Activated T-cell treated with anti-CD3 and anti-CD28 coated beads, Interleukin-2, amount 50 U/mL, for 72 hours (primary cell): ENCODE measurements around the gene IFNE. TPM values are rescaled to one million over a fixed set of nuclear protein-coding genes. Genes with fewer than 3 reads are reported as not detected.

Source experiments
- ATAC-seq, 2 donors: fragments of 150-1000 bp; cut with Tn5 transposase; replicated peaks in 1 of 2; 2 replicates each; pipeline ENCODE4 v1.10.0; 2021; ENCODE audit warnings: moderate library complexity in 2 of 2, mild to moderate bottlenecking in 1 of 2
- DNase-seq, 2 donors: peaks; one replicate each; pipeline ENCODE4 v3.0.0; 2021 to 2022; ENCODE audit warnings: mixed read lengths in 1 of 2
- H3K27ac Mint-ChIP-seq: one replicate; pipeline ENCODE4 v1.8.0; 2022; ENCODE audit warnings: mild to moderate bottlenecking, moderate library complexity, mixed read lengths
- H3K27me3 Mint-ChIP-seq: one replicate; pipeline ENCODE4 v1.8.0; 2022; ENCODE audit warnings: low read depth, mixed read lengths
- H3K36me3 Mint-ChIP-seq, 2 donors: one replicate each; pipeline ENCODE4 v1.8.0; 2022; ENCODE audit warnings: mixed read lengths in 2 of 2, mild to moderate bottlenecking in 1 of 2; ENCODE audit not compliant: insufficient read depth in 2 of 2
- H3K4me1 Mint-ChIP-seq: one replicate; pipeline ENCODE4 v1.8.0; 2022; ENCODE audit warnings: low read depth, mixed read lengths
- H3K4me3 Mint-ChIP-seq, 2 donors: one replicate each; pipeline ENCODE4 v1.8.0; 2022; ENCODE audit warnings: mild to moderate bottlenecking in 2 of 2, mixed read lengths in 2 of 2, moderate library complexity in 2 of 2
- H3K9me3 Mint-ChIP-seq, 2 donors: one replicate each; pipeline ENCODE4 v1.8.0; 2022; ENCODE audit warnings: mixed read lengths in 2 of 2
- total RNA-seq, 2 donors: library from RNA; stranded (reverse); gene quantifications; one replicate each; pipeline ENCODE4 v1.2.3, GENCODE V29; 2022

Gene IFNE
- total RNA-seq, 2 donors from 2014 or later, result not detected

DNA sequence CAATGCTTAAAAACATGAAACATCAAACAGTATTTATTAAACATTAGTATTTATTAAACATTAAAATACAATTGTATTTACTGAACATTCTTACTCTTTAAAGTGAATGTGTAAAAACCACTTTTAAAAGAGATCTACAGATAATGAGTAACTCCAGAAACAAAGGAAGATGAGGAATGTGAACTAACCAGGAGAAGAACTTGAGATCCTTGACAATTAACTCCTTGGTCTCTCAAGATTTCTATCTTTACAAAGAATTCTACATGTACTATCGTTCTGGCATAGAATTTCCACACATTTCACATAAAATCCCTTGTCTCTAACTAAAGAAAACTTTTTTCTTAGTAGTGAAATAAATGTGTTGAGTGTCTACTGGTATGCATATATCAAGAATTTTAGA lies 28.7 kb upstream of the IFNE start:
- ATAC-seq, result no peak
- H3K4me1 Mint-ChIP-seq, result no peaks in the 10 kb centered on the region
- H3K36me3 Mint-ChIP-seq, result no peaks in the 10 kb centered on the region
- H3K4me3 Mint-ChIP-seq, result no peak overlapping the region
- H3K9me3 Mint-ChIP-seq, result no peaks in the 10 kb centered on the region
- H3K27ac Mint-ChIP-seq, result no peak overlapping the region
- H3K27me3 Mint-ChIP-seq, result no peaks in the 10 kb centered on the region
- DNase-seq, result no peak

DNA sequence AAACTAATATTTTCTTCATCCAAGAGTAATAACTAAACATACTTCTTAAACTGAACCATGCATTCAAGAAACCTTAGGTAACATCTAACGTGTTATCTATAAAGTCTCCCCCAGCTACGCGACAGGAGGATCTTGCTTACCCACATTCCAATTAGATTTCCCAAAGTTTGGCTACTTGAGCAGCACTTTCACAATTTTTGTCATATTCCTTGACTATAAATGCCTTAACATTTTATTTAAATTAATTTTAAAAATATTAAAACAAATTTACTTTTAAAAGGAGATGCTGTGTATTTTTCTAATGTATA lies 25.3 kb upstream of the IFNE start:
- DNase-seq (no peak), ATAC-seq (no peak)
- no peak overlapping the region for H3K27ac Mint-ChIP-seq
- H3K27me3 Mint-ChIP-seq, result no peaks in the 10 kb centered on the region
- H3K9me3 Mint-ChIP-seq, result no peaks in the 10 kb centered on the region
- no peak overlapping the region for H3K4me3 Mint-ChIP-seq
- no peaks in the 10 kb centered on the region for H3K4me1 Mint-ChIP-seq
- H3K36me3 Mint-ChIP-seq, result no peaks in the 10 kb centered on the region

DNA sequence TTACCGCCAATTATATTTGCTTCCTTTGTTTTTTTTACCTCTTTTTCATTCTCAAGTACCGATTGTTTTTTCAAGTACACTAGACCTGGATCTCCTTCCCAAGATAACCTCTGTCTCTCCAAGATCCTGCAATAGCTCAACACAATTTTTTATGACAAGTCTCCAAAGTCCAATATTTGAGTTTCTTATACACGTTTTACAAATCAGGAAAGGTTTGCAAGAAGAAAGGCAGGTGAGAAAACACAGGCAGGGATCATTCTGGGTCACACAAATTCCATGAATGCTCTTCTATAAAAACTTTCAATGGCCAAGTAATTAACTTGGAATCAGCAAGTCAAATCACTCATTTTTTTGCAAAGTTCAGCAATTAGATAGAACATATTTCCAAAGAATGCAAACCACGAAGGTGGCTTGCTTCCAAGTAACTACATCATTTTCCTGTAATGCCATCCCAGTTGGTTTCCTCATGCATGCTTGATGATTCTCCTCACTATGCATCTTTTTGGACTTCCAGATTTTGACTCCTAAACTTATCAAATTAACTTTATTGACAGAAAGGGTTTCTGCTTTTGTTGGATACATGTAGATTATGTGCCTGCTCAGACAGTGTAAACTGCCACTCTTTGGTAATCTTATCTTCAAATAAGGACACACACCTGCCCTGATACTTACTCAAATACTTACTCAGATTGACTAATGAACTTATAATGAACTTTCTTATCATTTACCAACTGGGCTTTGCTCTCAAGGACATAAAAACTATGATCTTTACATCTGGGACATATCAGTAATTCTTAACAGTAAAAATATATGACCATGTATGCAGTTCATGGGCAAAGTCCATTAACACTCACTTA lies 24.7 kb upstream of the IFNE start:
- DNase-seq (no peak), ATAC-seq (no peak)
- Mint-ChIP-seq H3K4me3 (no peak overlapping the region), H3K27me3 (no peaks in the 10 kb centered on the region), H3K9me3 (no peaks in the 10 kb centered on the region), H3K27ac (no peak overlapping the region), H3K36me3 (no peaks in the 10 kb centered on the region), H3K4me1 (no peaks in the 10 kb centered on the region)

DNA sequence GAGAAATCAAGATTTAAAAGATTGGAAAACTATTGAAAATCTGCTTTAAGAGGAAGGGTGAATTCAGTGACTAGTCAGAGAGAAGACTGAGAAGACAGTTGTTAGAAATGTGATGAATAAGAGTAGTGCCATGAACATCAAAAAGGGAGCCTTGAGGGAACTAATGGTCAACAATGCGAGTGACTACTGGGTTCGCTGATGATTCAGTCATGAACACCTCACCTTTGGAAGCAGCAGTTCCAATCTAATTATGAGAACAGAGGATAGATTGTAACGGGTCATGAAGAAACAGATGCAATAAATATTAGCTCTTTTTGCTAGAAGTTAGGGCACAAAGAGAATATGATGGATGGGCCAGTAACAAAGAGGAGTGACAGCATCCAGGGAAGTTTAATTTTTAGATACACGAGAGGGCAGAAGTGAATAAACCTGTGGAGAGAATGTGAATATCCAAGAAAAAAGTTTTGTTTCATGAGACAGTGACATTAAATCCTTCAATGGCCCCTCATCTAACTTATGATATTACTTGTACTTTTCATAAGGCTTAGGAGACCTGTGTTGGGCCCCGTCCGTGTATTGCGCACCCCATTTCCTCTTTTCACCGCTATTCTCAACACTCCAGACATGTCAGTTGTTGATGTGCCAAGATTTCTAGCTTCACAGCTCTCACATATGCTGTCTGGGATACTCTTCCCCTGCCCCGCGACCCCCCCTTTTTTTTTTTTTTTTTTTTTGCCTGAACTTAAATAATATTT lies 23.5 kb upstream of the IFNE start:
- H3K4me1 Mint-ChIP-seq, result no peaks in the 10 kb centered on the region
- no peak overlapping the region for H3K27ac Mint-ChIP-seq
- ATAC-seq (no peak), DNase-seq (no peak)
- no peaks in the 10 kb centered on the region for H3K36me3 Mint-ChIP-seq
- H3K27me3 Mint-ChIP-seq, result no peaks in the 10 kb centered on the region
- H3K4me3 Mint-ChIP-seq, result no peak overlapping the region
- no peaks in the 10 kb centered on the region for H3K9me3 Mint-ChIP-seq

DNA sequence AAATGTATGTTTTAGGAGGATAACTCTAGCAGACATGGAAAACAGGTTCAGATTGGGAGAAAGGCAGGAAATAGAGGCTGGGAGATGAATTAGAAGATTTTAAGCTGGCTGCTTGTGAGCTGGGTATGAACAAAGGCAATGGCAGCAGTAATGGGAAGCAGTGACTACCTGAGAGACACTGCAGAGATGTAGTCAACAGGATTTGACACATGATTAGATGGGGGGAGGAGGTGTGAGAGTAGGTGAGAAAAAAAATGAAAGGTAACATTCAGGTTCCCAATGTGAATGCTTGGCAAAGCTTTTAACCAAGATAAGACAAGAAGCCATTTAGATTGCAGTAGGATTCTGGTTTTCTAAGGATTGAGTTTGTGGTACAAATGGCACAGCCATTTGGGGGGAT lies 22.8 kb upstream of the IFNE start:
- Mint-ChIP-seq H3K27ac (no peak overlapping the region), H3K4me1 (no peaks in the 10 kb centered on the region), H3K9me3 (no peaks in the 10 kb centered on the region), H3K27me3 (no peaks in the 10 kb centered on the region), H3K36me3 (no peaks in the 10 kb centered on the region), H3K4me3 (no peak overlapping the region)
- DNase-seq (no peak), ATAC-seq (no peak)

DNA sequence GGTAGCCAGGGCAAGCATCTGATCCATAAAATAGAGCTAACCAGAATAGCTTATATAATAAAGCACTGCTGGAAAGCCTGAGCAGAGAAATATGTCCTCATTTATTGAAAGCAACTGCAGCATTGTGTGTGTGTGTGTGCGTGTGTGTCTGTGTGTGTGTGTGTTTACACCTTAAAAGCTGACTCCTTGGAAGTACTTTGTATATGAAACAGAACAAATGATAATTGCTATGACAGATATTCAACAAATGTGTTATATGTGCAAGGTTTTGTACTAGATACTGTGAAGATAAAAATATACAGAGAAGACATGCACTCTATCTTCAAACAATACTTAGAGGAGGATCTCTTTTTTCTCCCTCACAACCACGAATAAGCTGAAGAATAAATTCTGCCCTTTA lies 22.0 kb upstream of the IFNE start:
- no peaks in the 10 kb centered on the region for H3K27me3 Mint-ChIP-seq
- no peak for ATAC-seq
- DNase-seq, result no peak
- H3K27ac Mint-ChIP-seq, result no peak overlapping the region
- H3K9me3 Mint-ChIP-seq, result no peaks in the 10 kb centered on the region
- H3K4me1 Mint-ChIP-seq, result no peaks in the 10 kb centered on the region
- H3K36me3 Mint-ChIP-seq, result no peaks in the 10 kb centered on the region
- no peak overlapping the region for H3K4me3 Mint-ChIP-seq

DNA sequence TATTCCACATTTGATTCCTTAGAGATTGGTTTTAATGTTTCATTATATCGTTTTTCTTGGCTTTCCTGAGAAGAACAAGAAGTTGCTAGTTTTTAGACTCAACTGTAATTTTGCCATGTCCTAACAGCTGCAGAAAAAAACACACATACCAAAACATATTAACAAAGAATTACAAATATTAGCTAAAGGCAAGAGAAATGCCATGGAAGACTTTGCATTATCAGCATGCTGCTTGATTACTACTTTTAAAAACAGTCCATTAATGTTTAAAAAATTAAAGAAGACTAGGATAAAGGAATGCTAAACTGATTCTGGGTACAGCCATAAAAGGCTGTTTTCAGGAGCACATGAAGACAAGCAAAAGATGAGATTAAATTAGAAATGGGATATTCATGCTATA lies 20.5 kb upstream of the IFNE start:
- Mint-ChIP-seq H3K4me1 (no peaks in the 10 kb centered on the region), H3K27ac (no peak overlapping the region), H3K9me3 (no peaks in the 10 kb centered on the region), H3K27me3 (no peaks in the 10 kb centered on the region), H3K36me3 (no peaks in the 10 kb centered on the region), H3K4me3 (no peak overlapping the region)
- DNase-seq (no peak), ATAC-seq (no peak)

DNA sequence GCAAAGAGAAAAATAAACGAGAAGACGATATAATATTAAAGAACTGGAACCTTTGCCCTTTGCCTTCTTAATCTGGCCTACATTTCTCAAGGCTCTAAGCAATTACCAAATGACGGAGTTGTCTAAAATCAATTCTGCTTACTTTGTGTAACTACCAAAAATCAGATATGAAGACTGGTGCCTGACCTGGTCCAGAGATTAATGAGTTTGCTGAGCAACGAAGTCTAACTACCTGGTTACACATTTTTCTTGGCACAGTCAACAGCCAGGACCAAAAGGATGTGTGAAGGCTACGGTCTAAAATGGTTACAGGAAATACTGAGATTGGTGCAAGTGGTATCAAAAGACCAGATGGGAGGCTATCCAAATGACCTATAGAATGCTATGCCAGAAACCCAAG lies 17.8 kb upstream of the IFNE start:
- ATAC-seq (no peak), DNase-seq (no peak)
- H3K27ac Mint-ChIP-seq, result no peak overlapping the region
- H3K4me1 Mint-ChIP-seq, result no peaks in the 10 kb centered on the region
- no peaks in the 10 kb centered on the region for H3K9me3 Mint-ChIP-seq
- no peak overlapping the region for H3K4me3 Mint-ChIP-seq
- no peaks in the 10 kb centered on the region for H3K27me3 Mint-ChIP-seq
- H3K36me3 Mint-ChIP-seq, result no peaks in the 10 kb centered on the region

DNA sequence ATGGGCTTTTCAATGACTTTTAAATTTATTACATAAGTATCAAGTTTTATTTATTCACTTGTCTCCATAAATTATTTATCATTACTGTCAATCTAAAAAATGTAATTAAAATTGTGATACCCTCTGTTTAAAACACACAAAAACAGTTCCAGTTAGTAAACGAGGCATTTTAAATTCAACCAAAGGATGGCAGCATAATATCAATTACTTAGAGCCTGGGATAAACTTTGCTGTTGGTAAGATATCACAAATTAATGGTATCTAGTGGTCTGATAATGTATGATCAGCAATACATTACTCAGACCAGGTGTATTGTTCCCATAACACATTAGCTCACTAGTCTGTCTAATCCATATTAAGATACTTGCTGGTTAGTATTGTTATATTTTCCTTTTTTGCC lies 9.6 kb upstream of the IFNE start:
- Mint-ChIP-seq H3K27ac (no peak overlapping the region), H3K9me3 (no peaks in the 10 kb centered on the region)

DNA sequence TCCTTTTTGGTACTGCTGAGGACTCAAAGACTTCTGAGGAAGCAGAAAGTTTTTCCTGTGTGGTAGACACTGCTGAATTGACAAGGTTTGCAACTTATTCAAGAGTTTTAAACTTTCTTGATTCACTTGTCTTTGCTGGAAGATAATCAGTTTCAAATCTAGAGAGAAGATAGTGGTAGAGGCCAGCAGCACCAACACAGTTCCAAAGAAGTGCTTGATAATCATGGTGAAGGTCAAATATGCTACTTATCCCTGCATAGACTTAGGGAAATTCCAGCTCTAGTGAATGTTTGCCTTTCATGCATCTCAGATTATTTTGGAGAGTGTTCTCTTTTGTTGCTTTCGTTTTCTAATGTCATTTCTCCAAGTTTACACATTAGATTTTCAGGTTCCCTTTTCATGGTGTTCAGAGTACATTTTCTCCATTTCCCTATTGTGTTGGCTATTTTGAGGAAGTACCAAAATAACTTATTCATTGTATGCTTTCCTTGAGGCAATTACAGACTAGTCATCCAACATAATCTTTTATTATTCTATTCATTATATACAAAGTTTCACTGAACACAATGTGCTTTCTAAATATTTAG lies 550 bp downstream of the IFNE start:
- Mint-ChIP-seq H3K4me3 (no peak overlapping the region), H3K36me3 (peaks cover 0 to 4% of the 10 kb centered on the region in 2 donors)

More for the DNA sequence above, 9.6 kb upstream of the IFNE start:
- no peaks in the 10 kb centered on the region for H3K36me3 Mint-ChIP-seq
- no peaks in the 10 kb centered on the region for H3K27me3 Mint-ChIP-seq
- ATAC-seq (no peak), DNase-seq (no peak)
- H3K4me3 Mint-ChIP-seq, result no peak overlapping the region
- no peaks in the 10 kb centered on the region for H3K4me1 Mint-ChIP-seq

DNA sequence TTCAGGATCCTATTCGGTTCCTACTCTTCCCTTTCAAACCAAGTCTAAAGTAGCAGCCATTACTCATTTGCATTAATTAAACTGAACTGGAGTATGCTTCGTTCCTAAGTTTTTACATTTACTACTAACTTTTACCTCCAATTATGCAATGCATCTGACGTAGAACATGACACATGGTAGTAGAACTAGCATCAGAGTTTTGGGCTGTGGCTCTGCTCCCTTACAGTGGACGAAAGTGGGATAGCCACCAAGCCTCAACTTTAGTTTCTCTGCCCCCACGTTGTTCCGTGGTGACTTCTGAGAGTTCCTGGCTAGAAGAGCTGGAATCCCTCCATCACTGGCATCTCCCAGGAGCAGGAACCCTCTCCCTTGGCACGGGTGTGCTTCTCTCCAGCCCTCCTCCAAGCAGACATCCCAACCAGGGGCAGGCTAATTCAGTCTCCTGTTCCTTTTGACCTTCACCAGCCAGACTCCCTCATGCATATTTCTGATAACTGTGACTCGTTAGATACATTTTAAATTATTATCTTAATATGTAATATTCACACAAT lies 2.9 kb downstream of the IFNE start:
- no peak for DNase-seq
- Mint-ChIP-seq H3K27me3 (peaks cover 11% of the 10 kb centered on the region), H3K27ac (no peak overlapping the region), H3K4me3 (no peak overlapping the region), H3K4me1 (peaks cover 6% of the 10 kb centered on the region), H3K9me3 (peaks cover 0 to 1% of the 10 kb centered on the region in 2 donors), H3K36me3 (no peaks in the 10 kb centered on the region)
- ATAC-seq, result no peak

More for the DNA sequence above, 550 bp downstream of the IFNE start:
- Mint-ChIP-seq H3K9me3 (peaks cover 0 to 9% of the 10 kb centered on the region in 2 donors), H3K27me3 (no peaks in the 10 kb centered on the region), H3K27ac (no peak overlapping the region), H3K4me1 (peaks cover 6% of the 10 kb centered on the region)
- ATAC-seq (no peak), DNase-seq (no peak)

DNA sequence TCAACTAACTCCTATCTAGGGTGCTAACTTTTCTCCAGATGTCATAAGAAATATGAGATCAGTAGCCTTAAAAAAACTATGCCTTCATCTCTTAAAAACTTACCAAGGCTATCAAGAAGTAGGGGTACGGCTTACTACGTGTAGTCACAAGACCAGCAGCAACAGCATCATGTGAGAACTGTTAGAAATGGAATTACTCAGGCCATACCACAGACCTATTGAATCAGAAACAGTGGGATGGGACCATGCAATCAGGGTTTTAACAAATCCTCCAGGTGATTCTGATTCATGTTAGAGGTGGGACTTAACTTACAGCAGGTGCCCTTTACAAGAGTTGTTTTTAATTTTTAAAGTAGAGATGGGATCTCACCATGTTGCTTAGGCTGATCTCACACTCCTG lies 4.6 kb downstream of the IFNE start:
- Mint-ChIP-seq H3K36me3 (no peaks in the 10 kb centered on the region), H3K4me1 (peaks cover 6% of the 10 kb centered on the region), H3K27me3 (peaks cover 13% of the 10 kb centered on the region), H3K4me3 (no peak overlapping the region), H3K9me3 (peaks cover 0 to 1% of the 10 kb centered on the region in 2 donors), H3K27ac (no peak overlapping the region)
- ATAC-seq (peak; percentile 80 to 84), DNase-seq (no peak)

DNA sequence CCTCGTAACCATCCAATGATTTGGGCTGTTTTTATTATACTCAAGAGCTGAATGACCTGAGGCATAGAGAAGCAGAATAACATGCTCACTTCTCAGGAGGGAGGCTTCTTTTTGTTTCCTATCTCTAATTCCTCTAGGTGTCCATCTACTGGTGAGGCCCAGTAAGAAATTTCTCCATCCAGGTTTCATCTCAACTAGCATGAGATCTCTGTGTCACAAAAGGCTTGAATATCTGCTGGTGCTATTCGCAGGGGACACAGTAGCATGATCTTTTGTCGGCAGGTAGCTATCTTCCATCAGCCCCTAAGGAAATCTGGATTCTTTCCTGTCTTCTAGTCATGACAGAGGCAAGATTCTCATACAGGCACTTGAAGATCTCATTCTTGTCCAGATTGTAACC lies 8.9 kb downstream of the IFNE start:
- ATAC-seq (no peak), DNase-seq (no peak)
- Mint-ChIP-seq H3K27ac (no peak overlapping the region), H3K27me3 (peaks cover 13% of the 10 kb centered on the region), H3K9me3 (peaks cover 0 to 1% of the 10 kb centered on the region in 2 donors), H3K4me3 (no peak overlapping the region), H3K4me1 (no peaks in the 10 kb centered on the region), H3K36me3 (no peaks in the 10 kb centered on the region)
